OCI-M2 (cell line): Measurements from ENCODE around the gene LIX1L.
A peak's percentile ranks its signal among the peaks of the same experiment; 100 is the strongest.

ENCODE experiments used
- DNase-seq: peaks from one replicate; lab custom pipeline; 2025; ENCODE audit not compliant: unreplicated experiment; lab: John Stamatoyannopoulos, UW

LIX1L gene

GRCh38 chr1:145897969-145898368 lies 59.8 kb downstream of the LIX1L start:
- DNase-seq: no peak

GRCh38 chr1:145895471-145895870 lies 62.3 kb downstream of the LIX1L start:
- no peak for DNase-seq

GRCh38 chr1:145893306-145894055 lies 64.3 kb downstream of the LIX1L start:
- DNase-seq: no peak

GRCh38 chr1:145892486-145893087 lies 65.2 kb downstream of the LIX1L start:
- no peak for DNase-seq

GRCh38 chr1:145891587-145892485 lies 66.0 kb downstream of the LIX1L start:
- DNase-seq: peak; percentile 44

GRCh38 chr1:145891143-145891542 lies 66.7 kb downstream of the LIX1L start:
- DNase-seq: no peak

GRCh38 chr1:145889722-145890121 lies 68.1 kb downstream of the LIX1L start:
- no peak for DNase-seq

- DNase-seq: no peak
Observed at GRCh38 chr1:145887631-145888030, 70.2 kb downstream of the LIX1L start.

GRCh38 chr1:145886816-145887215 lies 71.0 kb downstream of the LIX1L start:
- DNase-seq: no peak

GRCh38 chr1:145886390-145886789 lies 71.4 kb downstream of the LIX1L start:
- DNase-seq: no peak

GRCh38 chr1:145885738-145886287 lies 72.0 kb downstream of the LIX1L start, which contains the start of gene ANKRD35:
ANKRD35 (minus strand) TSS chr1:145885866; CDS start chr1:145885758, 108 bp downstream.
- DNase-seq: peak; percentile 59

GRCh38 chr1:145884675-145885074 lies 73.1 kb downstream of the LIX1L start:
- DNase-seq: no peak
